HG02870 (cell line): ENCODE results near the gene LSP1.
"Not testable (repeated sequence)": the region's sequence is repeated elsewhere in the genome, so short reads cannot be mapped to it uniquely, and the experiment has no call there.

Experiments
- ATAC-seq: cut with Tn5 transposase; IDR thresholded peaks from one replicate; pipeline ENCODE4 v1.9.1; 2021; ENCODE audit warnings: mild to moderate bottlenecking, moderate library complexity; ENCODE audit not compliant: unreplicated experiment

Gene LSP1

DNA sequence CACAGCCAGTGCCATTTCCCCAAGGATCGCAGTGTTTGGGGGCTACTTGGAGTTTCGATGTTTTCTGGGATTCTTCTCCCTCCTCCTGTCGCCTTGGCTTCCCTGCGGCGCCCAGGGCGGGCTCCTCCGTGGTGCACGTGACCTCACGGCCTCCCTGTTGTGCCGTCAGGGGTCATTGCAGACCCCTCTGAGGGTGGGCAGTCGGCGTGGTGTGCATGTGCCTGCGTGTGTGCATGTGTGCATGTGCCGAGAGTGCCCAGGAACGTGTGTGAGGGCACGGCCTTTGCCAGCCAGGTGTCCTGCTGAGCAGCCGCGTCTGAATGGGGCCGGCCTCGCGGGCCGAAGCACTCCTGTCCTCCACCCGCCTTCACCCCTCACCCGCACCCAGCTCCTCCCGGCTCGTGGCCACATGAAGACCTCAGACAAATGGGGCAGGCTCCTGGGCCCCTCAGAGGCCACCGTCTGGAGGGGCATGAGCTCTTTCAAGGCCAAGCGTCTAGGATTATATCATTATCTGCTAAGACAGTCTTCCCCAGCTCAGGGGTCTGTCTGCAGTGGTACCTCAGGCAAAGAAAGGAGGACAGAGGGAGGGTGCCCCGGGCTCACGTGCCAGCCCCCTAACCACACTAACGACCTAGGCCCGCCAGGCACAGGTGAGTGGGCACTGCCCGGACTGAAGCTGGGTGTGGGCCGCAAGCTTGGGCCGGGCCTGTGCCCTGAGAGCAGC is 84.9 kb downstream of the LSP1 start:
- ATAC-seq: no peak

DNA sequence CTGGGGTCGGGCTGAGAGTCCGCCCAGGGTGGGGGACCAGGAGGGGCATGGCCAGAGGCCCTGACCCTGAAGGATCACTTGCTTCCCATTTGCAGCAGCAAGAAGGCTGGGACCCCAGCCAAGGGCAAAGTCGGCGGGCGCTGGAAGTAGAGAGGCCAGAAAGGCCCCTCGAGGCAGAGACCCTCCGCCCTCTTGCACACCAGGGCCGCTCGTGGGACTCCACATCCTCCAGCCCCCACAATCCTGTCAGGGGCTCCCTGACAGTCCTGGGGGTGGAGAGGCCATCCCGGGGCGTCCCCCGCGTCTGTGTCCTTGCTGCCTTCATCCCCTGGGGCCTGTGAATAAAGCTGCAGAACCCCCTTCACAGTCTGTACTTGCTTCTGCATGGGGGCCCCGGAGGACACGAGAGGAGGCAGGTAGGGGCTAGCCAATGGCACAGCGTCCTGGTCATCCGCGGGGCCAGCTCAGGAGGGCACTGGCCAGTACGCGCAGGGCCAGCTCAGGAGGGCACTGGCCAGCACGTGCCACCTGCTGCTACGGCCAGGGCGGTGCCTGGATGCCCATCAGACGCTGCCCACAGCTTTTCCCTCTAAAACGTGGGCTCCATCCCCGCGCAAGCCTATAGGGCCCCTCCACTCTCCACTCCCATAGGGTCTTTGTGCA is 85.6 kb downstream of the LSP1 start:
- no peak for ATAC-seq

DNA sequence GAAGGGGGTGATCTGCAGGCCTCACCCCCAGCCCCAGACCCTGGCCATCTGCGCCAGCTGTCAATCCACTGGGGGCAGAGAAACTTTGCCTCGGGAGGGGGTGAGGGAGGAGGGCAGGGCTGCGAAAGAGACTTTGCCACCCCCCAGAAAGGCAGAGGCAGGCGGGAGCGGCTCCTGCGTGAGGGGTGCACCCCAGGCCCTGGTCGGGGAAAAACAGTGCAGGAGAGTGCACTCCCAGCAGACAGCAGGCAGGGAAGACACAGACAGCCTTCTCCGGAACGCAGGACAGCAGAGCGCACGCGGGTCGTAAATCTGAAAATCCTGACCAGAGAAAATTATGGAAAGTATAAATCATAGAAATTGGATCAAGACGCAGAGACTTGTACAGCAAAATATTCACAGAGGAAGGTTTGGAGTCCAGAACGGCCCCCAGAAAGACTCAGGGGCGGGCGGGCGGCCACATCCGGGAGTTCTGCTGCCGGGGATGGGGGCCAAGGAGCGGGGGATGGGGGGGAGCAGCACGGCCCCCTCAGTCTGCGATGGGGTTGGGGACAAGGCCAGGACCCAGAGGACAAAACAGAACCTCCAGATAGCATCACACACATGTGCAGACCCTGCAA is 86.2 kb downstream of the LSP1 start:
- ATAC-seq: no peak

DNA sequence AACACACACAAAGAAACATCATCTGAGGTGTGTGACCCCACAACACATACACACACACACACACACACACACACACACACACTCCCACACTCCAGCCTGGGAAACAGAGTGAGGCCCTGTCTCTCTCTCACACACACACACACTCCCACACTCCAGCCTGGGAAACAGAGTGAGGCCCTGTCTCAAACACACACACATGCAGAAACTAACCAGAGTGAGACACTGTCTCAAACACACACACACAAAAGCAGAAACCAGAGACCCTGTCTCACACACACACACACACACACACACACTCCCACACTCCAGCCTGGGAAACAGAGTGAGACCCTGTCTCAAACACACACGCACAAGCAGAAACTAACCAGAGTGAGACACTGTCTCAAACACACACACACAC is 86.9 kb downstream of the LSP1 start:
- not testable (repeated sequence) for ATAC-seq
